Caco-2 (cell line): ENCODE results near the gene SSH2. TPM values are rescaled to one million over a fixed set of nuclear protein-coding genes. Genes with fewer than 3 reads are reported as not detected.

Source experiments
- BruUV-seq: library from RNA; stranded (reverse); fragments of 400-500 nt; replicated peaks from 2 replicates; lab custom pipeline; 2021; lab: Mats Ljungman, UMichigan
- CTCF ChIA-PET: fragments of 300-600 bp; sonication (Branson Sonifier 250); formaldehyde crosslinking; loops from one replicate; lab custom pipeline; 2022; ENCODE audit warnings: antibody characterized with exemption; lab: Charles Lee
- POLR2A ChIA-PET: fragments of 300-600 bp; sonication (Branson Sonifier 250); formaldehyde crosslinking; loops from one replicate; lab custom pipeline; 2022; ENCODE audit warnings: antibody characterized with exemption; lab: Charles Lee
- DNase-seq, 2 experiments: peaks; one replicate each; pipeline versions ENCODE4 v3.0.0 to v3.0.0-alpha.2; 2020 to 2022
- H3K27me3 ChIP-seq: replicated peaks from 2 replicates; pipeline ENCODE4 v1.6.0; 2011; ENCODE audit warnings: low read length; ENCODE audit not compliant: control insufficient read depth, insufficient read depth
- H3K36me3 ChIP-seq: 2 replicates; pipeline ENCODE4 v1.5.1; 2011; ENCODE audit warnings: low read length; ENCODE audit not compliant: control insufficient read depth, insufficient read depth
- H3K4me1 ChIP-seq: fragments of 250-450 bp; sonication (Bioruptor Pico); 2 replicates; pipeline ENCODE4 v1.5.1; 2020; ENCODE audit warnings: mild to moderate bottlenecking
- H3K4me3 ChIP-seq: 2 replicates; pipeline ENCODE4 v1.5.1; 2011; ENCODE audit warnings: low read depth, mild to moderate bottlenecking, control low read depth, low read length
- H3K9me3 ChIP-seq: fragments of 250-450 bp; sonication (Bioruptor Pico); 2 replicates; pipeline ENCODE4 v1.5.1; 2020; ENCODE audit warnings: mild to moderate bottlenecking, moderate library complexity
- H3K27ac Mint-ChIP-seq: one replicate; pipeline ENCODE4 v1.8.0; 2022; ENCODE audit warnings: mixed read lengths; ENCODE audit not compliant: unreplicated experiment
- H3K27me3 Mint-ChIP-seq: one replicate; pipeline ENCODE4 v1.8.0; 2022; ENCODE audit warnings: mixed read lengths; ENCODE audit not compliant: insufficient read depth, unreplicated experiment
- H3K36me3 Mint-ChIP-seq: one replicate; pipeline ENCODE4 v1.8.0; 2022; ENCODE audit warnings: mild to moderate bottlenecking, mixed read lengths; ENCODE audit not compliant: insufficient read depth, unreplicated experiment
- H3K4me1 Mint-ChIP-seq: one replicate; pipeline ENCODE4 v1.8.0; 2022; ENCODE audit warnings: low read depth, mixed read lengths; ENCODE audit not compliant: unreplicated experiment
- H3K4me3 Mint-ChIP-seq: one replicate; pipeline ENCODE4 v1.8.0; 2022; ENCODE audit warnings: mild to moderate bottlenecking, moderate library complexity, mixed read lengths; ENCODE audit not compliant: unreplicated experiment
- H3K9me3 Mint-ChIP-seq: one replicate; pipeline ENCODE4 v1.8.0; 2022; ENCODE audit warnings: mixed read lengths; ENCODE audit not compliant: unreplicated experiment
- CTCF ChIP-seq, 2 experiments: fragments of 200-600 bp in 1 of 2; IDR thresholded peaks; 1 replicate in 1 of 2; 2 replicates in 1 of 2; pipeline versions ENCODE4 v1.5.1 to v1.8.0; 2011 to 2022; ENCODE audit warnings: antibody characterized with exemption in 1 of 2, control low read depth in 1 of 2, inconsistent platforms in 1 of 2, low read depth in 1 of 2, low read length in 1 of 2, mild to moderate bottlenecking in 1 of 2, moderate library complexity in 1 of 2; ENCODE audit not compliant: insufficient read depth in 1 of 2, severe bottlenecking in 1 of 2, unreplicated experiment in 1 of 2
- intact Hi-C: fragments of 100-400 bp; cut with micrococcal nuclease; formaldehyde crosslinking; loops from one replicate; pipeline ENCODE4 v1.10.0; 2022; ENCODE audit not compliant: unreplicated experiment
- total RNA-seq: library from RNA; stranded (reverse); gene quantifications from 2 replicates; pipeline ENCODE4 v1.2.3, GENCODE V29; 2022

The SSH2 gene
- total RNA-seq, 1 experiment from 2014 or later: 48.2 TPM

- no peaks in the 10 kb centered on the region for H3K4me1 Mint-ChIP-seq
- no peaks in the 10 kb centered on the region for H3K36me3 ChIP-seq
- no peaks in the 10 kb centered on the region for H3K27me3 ChIP-seq
- intact Hi-C loops: no loop called here
- peaks cover 6% of the 10 kb centered on the region for H3K27me3 Mint-ChIP-seq
- POLR2A ChIA-PET: no interaction called here
- H3K9me3 Mint-ChIP-seq: no peaks in the 10 kb centered on the region
- no peak overlapping the region for H3K27ac Mint-ChIP-seq
- no peak for DNase-seq
- no peaks in the 10 kb centered on the region for H3K4me1 ChIP-seq
- BruUV-seq: no TSS peak
- no peak overlapping the region for H3K4me3 Mint-ChIP-seq
- no peak for TF ChIP-seq CTCF (IDR thresholded peaks at IDR 0.05; ENCODE audit: insufficient read depth in 1 of 2, low read depth in 1 of 2, low read length in 1 of 2, severe bottlenecking in 1 of 2, unreplicated experiment in 1 of 2)
- no peaks in the 10 kb centered on the region for H3K36me3 Mint-ChIP-seq
- H3K9me3 ChIP-seq: no peaks in the 10 kb centered on the region
- CTCF ChIA-PET: no interaction called here
- H3K4me3 ChIP-seq: no peak overlapping the region
Observed at GRCh38 chr17:29972277-29972676, 42.2 kb upstream of the SSH2 start.

- intact Hi-C loops: no loop called here
- BruUV-seq: no TSS peak
Observed at GRCh38 chr17:29968271-29968670, 38.2 kb upstream of the SSH2 start.

GRCh38 chr17:29962656-29963055, 32.6 kb upstream of the SSH2 start:
- BruUV-seq: no TSS peak
- CTCF ChIA-PET: no interaction called here
- no peak for TF ChIP-seq CTCF (IDR thresholded peaks at IDR 0.05; ENCODE audit: insufficient read depth in 1 of 2, low read depth in 1 of 2, low read length in 1 of 2, severe bottlenecking in 1 of 2, unreplicated experiment in 1 of 2)

More at GRCh38 chr17:29968271-29968670, 38.2 kb upstream of the SSH2 start:
- Histone ChIP-seq H3K27me3 (no peaks in the 10 kb centered on the region), H3K4me3 (no peak overlapping the region), H3K9me3 (no peaks in the 10 kb centered on the region), H3K4me1 (no peaks in the 10 kb centered on the region), H3K36me3 (no peaks in the 10 kb centered on the region)
- H3K4me3 Mint-ChIP-seq: no peak overlapping the region
- H3K27me3 Mint-ChIP-seq: peaks cover 6% of the 10 kb centered on the region
- no peaks in the 10 kb centered on the region for H3K36me3 Mint-ChIP-seq
- H3K9me3 Mint-ChIP-seq: no peaks in the 10 kb centered on the region
- H3K27ac Mint-ChIP-seq: no peak overlapping the region
- POLR2A ChIA-PET: no interaction called here
- no peak for TF ChIP-seq CTCF (IDR thresholded peaks at IDR 0.05; ENCODE audit: insufficient read depth in 1 of 2, low read depth in 1 of 2, low read length in 1 of 2, severe bottlenecking in 1 of 2, unreplicated experiment in 1 of 2)
- CTCF ChIA-PET: no interaction called here
- DNase-seq: no peak
- H3K4me1 Mint-ChIP-seq: no peaks in the 10 kb centered on the region

More at GRCh38 chr17:29962656-29963055, 32.6 kb upstream of the SSH2 start:
- Histone ChIP-seq H3K9me3 (no peaks in the 10 kb centered on the region), H3K4me1 (no peaks in the 10 kb centered on the region), H3K36me3 (no peaks in the 10 kb centered on the region), H3K4me3 (no peak overlapping the region), H3K27me3 (no peaks in the 10 kb centered on the region)
- no peak for DNase-seq
- no peaks in the 10 kb centered on the region for H3K27me3 Mint-ChIP-seq
- no peaks in the 10 kb centered on the region for H3K4me1 Mint-ChIP-seq
- no peaks in the 10 kb centered on the region for H3K36me3 Mint-ChIP-seq
- POLR2A ChIA-PET: no interaction called here
- no peak overlapping the region for H3K4me3 Mint-ChIP-seq
- intact Hi-C loops: no loop called here
- no peak overlapping the region for H3K27ac Mint-ChIP-seq
- H3K9me3 Mint-ChIP-seq: peaks cover 2% of the 10 kb centered on the region
